GM21381 (cell line): Measurements from ENCODE around the gene ZBTB5.

Experiments used
- ATAC-seq: cut with Tn5 transposase; IDR thresholded peaks from one replicate; pipeline ENCODE4 v1.9.1; 2021; ENCODE audit warnings: mild to moderate bottlenecking, moderate library complexity; ENCODE audit not compliant: unreplicated experiment

Gene ZBTB5

DNA sequence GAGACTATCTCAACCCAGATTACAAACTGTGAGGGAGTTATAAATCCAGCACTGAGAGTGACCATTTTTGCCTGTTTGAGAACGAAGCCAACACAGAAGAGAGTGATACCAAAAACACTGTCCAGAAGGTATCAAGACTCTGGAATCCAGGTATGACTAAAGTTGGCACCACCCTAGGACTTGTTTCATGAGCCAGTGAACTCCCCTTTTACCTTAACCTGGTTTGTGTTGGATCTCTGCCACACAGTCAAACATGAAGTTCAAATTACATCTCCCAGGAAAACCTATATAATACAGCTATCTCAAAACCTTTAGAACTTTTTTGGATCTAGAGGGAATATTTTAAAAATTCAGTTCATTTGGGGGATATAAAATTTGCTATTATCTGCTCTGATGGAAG, 11.4 kb downstream of the ZBTB5 start:
- no peak for ATAC-seq

DNA sequence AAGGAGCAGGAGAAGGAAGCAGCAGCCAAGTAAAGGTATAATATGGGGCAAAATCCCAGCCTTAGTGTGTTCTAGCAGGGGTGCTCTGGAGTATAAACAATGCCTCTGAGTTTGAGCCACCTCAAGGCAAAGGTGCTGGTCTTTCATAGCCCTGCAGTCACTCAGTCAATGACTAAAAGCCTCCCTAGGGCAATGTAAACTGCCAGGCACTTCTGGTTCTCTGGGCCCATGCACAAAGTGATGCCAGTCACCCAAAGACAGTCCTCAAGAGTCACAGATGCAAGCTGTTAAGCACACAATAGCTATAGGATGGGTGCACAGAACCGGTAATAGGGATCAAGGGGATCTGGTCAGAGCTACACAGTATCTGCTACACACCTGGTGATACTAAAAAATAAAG, 12.6 kb downstream of the ZBTB5 start:
- ATAC-seq = no peak

GRCh38 chr9:37451628-37452027, 13.6 kb downstream of the ZBTB5 start:
- ATAC-seq = no peak

DNA sequence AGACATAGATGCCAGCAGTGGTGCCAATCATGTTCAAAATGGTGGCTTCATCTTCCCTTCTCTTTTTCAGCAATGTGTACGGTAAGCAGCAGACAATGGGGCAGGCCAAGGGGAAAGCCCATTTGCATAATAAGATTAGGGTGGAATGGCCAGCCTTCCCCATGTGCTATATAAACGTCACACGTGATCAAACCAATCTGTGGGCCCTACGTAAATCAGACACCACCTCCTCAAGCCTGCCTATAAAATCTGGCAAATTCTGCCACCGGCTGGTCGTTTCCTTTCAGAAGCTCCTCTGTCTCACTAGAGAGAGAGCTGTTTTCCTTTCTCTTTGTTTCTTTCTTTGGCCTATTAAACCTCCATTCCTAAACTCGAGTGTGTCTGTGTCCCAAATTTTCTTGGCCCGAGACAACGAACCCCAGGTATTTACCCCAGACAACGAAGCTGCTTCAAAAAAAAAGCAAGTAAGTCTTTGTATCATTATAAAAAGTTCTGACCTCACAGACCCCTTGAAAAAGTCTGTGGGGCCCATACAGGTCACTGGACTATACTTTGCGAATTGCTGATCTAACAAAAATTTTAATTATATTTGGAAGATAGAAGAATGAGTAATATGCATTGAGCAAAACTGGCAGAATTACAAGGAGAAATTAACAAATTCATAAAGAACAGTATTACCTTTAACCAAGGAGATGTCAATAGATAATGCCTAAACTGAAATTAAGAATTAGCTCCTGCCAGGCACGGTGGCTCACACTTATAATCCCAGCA, 15.2 kb downstream of the ZBTB5 start:
- no peak for ATAC-seq

- ATAC-seq = no peak
These were observed 18.1 kb downstream of the ZBTB5 start for GRCh38 chr9:37447111-37447510.

DNA sequence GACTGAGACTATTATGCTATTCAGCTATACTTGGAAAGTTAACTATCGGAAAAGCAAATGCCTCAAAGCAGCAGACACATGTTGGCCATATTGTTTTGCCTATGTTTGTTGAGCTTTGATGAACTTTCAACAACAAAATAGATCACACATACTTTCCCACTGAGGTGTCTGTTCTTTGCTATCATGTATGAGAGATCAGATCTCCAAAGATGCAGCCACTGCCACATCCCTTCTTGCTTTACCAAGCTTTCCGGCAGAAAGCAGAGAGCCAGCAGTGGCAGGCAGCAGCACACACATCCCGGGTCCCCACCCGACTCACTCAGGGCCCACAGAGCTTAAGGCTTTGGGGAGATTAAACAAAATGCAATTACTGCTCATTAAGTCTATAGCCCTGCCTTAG, 18.8 kb downstream of the ZBTB5 start:
- ATAC-seq = no peak

GRCh38 chr9:37445832-37446231, 19.4 kb downstream of the ZBTB5 start:
- no peak for ATAC-seq

DNA sequence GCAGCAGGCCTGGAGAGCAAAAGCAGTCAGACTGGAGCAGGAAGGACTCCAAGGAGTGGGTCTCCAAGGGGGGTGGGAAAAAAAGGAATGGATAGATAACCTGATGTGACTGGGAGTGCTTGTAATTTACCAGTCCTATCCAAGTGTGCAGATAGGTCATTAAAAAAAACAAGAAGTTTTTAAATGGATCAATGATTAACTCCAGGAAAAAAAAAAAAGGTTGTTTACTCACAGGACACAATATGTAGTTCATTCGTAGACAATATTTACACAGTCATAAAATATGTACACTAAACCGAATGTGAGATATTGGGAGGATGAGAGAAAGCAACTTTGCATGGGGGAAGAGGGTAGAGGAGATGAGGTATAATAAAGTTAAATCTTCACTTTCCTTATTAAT, 20.4 kb downstream of the ZBTB5 start:
- ATAC-seq = no peak

GRCh38 chr9:37443566-37443965, 21.7 kb downstream of the ZBTB5 start:
- no peak for ATAC-seq

GRCh38 chr9:37442556-37442955, 22.7 kb downstream of the ZBTB5 start:
- no peak for ATAC-seq

DNA sequence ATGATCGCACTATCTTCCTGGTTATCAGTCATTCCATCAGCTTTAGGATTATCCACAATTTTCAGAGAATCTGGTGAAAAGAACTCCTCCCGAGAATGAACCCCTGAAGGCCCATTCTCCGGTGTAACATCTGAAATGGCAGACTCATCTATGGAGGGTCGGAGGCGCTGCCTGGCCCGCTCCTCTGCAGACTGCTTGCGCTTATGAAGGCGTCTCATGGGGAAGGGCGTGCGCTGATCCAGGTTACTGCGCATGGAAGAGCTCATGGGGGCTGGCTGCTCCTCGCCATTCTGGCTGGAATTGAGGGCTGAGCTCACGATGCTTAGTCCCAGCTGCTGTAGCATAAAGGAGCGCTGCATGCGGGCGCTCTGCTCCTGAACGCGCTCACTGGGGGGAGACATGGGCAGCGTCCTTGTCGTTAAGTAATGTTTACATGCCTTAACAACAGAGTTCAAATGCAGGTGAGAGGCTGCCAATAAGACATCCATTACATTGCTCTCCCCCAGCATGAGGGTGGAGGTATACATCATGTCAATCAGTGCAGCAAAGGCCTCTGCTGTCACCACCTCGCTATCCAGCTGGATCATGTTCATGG, 23.4 kb downstream of the ZBTB5 start:
- no peak for ATAC-seq

DNA sequence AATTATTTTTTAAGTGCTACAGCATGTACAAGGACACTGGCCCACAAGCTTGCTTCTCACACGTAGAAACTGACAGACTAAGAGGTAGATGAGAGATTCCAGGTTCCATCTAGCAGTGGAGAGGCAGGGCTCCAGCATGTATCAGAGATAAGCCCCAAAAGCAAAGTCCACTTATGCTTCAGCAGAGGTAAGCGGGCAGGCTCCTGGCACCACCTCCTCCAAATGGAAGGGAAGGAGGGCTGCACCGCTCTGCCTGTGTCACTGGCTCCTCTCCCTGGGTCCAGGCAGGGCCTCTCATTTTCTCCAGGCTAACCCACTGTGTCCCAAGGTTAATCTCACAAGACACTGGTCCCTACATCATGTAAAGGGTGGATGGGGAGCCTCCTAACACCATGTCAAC, 26.9 kb downstream of the ZBTB5 start:
- ATAC-seq = no peak

- ATAC-seq = no peak
These were observed 27.6 kb downstream of the ZBTB5 start for GRCh38 chr9:37437621-37438020.

- no peak for ATAC-seq
These were observed 28.2 kb downstream of the ZBTB5 start for GRCh38 chr9:37437010-37437409.

DNA sequence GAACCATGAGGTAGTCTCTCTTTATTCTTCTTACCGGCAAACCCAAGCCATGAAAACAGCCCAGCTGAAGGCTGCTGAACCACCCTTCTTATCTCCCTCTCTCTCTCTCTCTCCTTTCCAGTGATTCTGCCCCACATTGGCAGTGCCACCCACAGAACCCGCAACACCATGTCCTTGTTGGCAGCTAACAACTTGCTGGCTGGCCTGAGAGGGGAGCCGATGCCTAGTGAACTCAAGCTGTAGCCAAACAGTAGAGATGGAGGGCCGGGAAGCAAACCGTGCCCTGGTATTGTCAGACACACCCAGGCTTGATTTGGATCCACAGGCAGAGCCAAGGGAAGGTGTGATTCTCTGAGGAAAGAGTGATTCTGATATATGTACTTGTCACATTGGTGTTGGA, 28.7 kb downstream of the ZBTB5 start:
- ATAC-seq = no peak

DNA sequence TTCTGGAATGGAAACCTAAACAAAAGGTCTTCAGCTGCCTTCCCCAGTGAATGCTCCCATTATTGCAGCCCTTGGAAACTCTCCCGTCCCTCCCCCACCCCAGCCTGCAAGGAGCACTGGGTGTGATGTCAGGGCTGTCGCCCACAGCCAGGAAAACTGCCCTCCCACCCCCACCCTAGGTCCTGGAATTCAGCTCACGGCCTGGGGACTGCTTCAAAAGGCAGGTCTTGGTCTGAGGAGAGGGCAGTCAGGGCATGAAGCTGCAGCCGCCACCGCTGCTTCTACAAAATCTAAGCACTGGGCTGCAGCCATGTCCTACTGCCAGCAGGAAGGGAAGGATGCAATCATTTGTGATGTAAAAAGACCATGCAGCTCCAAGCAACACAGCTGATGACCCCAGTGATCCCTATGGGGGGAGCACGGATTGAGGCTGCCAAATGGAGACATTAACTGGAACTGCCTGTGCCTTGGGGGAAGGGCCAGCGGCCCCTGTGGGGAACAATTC, 31.3 kb downstream of the ZBTB5 start:
- no peak for ATAC-seq

DNA sequence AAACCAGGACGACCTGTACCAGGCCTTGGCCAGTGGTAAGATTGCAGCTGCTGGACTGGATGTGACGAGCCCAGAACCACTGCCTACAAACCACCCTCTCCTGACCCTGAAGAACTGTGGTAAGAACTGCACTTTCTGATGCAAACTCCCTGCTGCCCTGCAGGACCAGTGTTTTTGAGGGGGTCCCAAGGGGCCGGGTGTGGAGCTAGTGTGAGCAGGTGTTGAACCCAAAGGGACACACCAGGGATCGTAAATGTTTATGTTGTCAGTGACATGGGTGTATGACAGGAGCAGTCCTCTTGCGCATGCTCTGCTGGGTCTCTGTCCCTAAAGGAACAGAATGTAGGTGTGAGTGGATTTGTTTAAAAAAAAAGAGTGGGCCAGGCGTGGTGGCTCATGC, 33.2 kb downstream of the ZBTB5 start:
- ATAC-seq = no peak

- no peak for ATAC-seq
These were observed 34.2 kb downstream of the ZBTB5 start for GRCh38 chr9:37430841-37431597.

DNA sequence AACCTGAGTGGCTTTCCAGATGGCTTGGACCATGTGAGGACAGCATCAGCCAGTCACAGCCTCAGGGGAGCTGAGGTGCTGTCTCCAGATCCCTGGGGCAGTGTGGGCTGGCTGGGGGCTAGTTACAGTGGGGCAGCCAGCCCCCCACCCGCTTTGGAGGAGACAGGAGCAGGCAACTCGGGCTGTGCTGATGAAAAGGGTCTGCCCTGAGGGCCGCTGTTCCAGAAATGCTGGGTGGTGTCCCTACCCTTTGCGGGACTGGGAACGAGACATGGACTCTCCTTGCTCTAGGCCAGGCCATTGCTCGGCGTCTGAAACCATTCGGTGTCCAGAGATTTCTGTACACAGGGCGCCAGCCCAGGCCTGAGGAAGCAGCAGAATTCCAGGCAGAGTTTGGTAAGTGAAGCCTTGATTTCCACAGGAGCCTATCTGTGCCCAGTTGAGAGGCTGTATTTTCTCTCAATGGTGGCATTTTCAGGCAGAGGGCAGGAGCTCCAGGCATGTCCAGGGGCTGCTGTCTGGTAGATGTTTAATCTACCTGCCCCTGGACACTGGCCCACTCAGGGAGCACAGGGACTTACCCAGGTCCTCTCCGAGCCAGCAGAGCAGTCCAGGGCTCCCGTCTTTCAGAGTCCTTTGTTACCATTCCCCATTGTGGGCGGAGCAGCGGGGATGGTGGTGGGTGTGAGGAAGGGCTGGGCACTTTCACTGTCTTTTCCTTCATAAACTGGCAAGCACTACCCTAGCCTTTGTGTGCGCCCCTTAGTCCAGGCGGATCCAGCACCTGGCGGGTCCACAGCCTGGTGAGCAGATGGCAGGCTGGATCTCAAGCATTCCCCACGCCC, 35.6 kb downstream of the ZBTB5 start:
- no peak for ATAC-seq

DNA sequence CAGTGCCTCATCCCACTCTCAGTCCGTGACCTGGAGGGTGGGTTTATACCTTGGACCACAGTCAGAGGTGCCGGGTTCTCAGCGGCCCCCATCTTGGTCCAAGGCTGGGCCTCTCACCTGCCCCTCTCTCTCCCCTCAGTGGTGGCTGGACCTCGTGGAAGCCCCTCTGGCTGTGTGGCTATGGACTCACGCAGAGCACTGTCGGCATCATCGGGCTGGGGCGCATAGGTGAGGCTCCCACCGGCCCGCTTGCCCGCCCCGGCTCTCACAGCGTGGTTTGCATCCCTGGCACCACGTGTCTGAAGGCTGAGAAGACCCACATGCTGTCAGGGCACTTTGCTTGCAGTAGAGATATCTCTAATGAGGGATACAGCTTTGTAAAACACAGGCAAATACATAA, 36.9 kb downstream of the ZBTB5 start:
- no peak for ATAC-seq

GRCh38 chr9:37426846-37427245, 38.4 kb downstream of the ZBTB5 start:
- ATAC-seq = no peak
